ENCODE measurements around the gene PPP2R1A. TPM values are rescaled to one million over a fixed set of nuclear protein-coding genes. Genes with fewer than 3 reads are reported as not detected.
A peak's percentile ranks its signal among the peaks of the same experiment; 100 is the strongest.

PPP2R1A gene
- total and polyA plus RNA-seq, 2 of the 13 experiments (the other 11 are each of a cell fraction or from before 2014, with no cell fraction given): 86.7 to 130 TPM

GRCh38 chr19:52189735-52190486, at the start of gene PPP2R1A (continued):
- TF ChIP-seq THAP9 (CRISPR knock-in tag; IDR thresholded peaks at IDR 0.05; ENCODE audit: borderline replicate concordance): peak; percentile 81; the same call in 1 of the 2 replicates
- peak; percentile 28; the same call in 1 of the 2 replicates for TF ChIP-seq ZBTB26 (CRISPR knock-in tag; IDR thresholded peaks at IDR 0.05; ENCODE audit: borderline replicate concordance)
- TF ChIP-seq NONO (IDR thresholded peaks at IDR 0.05): no peak
- peak; percentile 39; the same call in 1 of the 2 replicates for TF ChIP-seq NONO (CRISPR knock-in tag; conservative IDR thresholded peaks at IDR 0.05)
- TF ChIP-seq ZNF484 (CRISPR knock-in tag; IDR thresholded peaks at IDR 0.05; ENCODE audit: borderline replicate concordance, low read depth): 0 out of 2 replicates have a peak, but pooled peaks have one; percentile 56
- no peak for TF ChIP-seq TCF12 (IDR thresholded peaks at IDR 0.05)
- TF ChIP-seq TCF12 (CRISPR knock-in tag; IDR thresholded peaks at IDR 0.05): 0 out of 2 replicates have a peak, but pooled peaks have one; percentile 66
- TF ChIP-seq TFDP2 (CRISPR knock-in tag; IDR thresholded peaks at IDR 0.05): no peak
- TF ChIP-seq MED13 (CRISPR knock-in tag; IDR thresholded peaks at IDR 0.05): no peak
- peak; percentile 53; the same call in 1 of the 2 replicates for TF ChIP-seq ZHX2 (IDR thresholded peaks at IDR 0.05; ENCODE audit: low read depth)
- no peak for TF ChIP-seq ZHX2 (CRISPR knock-in tag; IDR thresholded peaks at IDR 0.05; ENCODE audit: borderline replicate concordance)
- peak in 1 of 2 experiments; percentile 36; a peak in 1 of 4 replicates for TF ChIP-seq REST (IDR thresholded peaks at IDR 0.05; ENCODE audit: borderline replicate concordance in 1 of 2, low read depth in 1 of 2, low read length in 2 of 2)

Measured in HepG2 (cell line).